PC-9 (cell line): ENCODE results near the gene PIK3R3.

Experiments
- EZH2 ChIP-seq: fragments of 200-600 bp; sonication (generic); IDR thresholded peaks from 2 replicates; pipeline ENCODE4 v1.8.0; 2017; ENCODE audit warnings: antibody characterized with exemption, low read depth
- TF ChIP-seq, protein P1 (sequence below): fragments of 200-600 bp; sonication (generic); conservative IDR thresholded peaks from 2 replicates; pipeline ENCODE4 v1.6.1; 2017; ENCODE audit warnings: mixed run types, antibody characterized with exemption, mild to moderate bottlenecking, moderate library complexity

DNA sequence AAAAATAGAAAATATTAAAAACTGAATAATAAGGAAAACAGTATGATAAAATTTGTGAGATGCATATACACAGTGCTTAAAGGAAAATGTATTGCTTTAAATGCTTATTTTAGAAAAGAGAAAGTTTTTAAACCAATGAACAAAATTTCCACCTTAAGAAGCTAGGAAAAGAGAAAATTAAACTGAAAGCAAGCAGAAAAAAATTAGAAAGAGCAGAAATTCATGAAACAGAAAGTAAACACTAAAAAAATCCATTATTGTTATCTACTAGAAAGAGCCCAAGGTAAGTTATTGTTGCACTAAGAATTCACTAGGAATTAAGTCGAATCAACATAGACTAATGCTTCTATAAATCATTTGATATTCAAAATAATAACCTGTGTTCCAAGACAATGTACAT lies 67.7 kb downstream of the PIK3R3 start:
- TF ChIP-seq, protein P1, sequence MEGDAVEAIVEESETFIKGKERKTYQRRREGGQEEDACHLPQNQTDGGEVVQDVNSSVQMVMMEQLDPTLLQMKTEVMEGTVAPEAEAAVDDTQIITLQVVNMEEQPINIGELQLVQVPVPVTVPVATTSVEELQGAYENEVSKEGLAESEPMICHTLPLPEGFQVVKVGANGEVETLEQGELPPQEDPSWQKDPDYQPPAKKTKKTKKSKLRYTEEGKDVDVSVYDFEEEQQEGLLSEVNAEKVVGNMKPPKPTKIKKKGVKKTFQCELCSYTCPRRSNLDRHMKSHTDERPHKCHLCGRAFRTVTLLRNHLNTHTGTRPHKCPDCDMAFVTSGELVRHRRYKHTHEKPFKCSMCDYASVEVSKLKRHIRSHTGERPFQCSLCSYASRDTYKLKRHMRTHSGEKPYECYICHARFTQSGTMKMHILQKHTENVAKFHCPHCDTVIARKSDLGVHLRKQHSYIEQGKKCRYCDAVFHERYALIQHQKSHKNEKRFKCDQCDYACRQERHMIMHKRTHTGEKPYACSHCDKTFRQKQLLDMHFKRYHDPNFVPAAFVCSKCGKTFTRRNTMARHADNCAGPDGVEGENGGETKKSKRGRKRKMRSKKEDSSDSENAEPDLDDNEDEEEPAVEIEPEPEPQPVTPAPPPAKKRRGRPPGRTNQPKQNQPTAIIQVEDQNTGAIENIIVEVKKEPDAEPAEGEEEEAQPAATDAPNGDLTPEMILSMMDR, result no peak
- no peak for TF ChIP-seq EZH2
